ENCODE results near the gene LRRC32.
A peak's percentile ranks its signal among the peaks of the same experiment; 100 is the strongest.
"Not testable (repeated sequence)": the region's sequence is repeated elsewhere in the genome, so short reads cannot be mapped to it uniquely, and the experiment has no call there.

LRRC32 gene

DNA sequence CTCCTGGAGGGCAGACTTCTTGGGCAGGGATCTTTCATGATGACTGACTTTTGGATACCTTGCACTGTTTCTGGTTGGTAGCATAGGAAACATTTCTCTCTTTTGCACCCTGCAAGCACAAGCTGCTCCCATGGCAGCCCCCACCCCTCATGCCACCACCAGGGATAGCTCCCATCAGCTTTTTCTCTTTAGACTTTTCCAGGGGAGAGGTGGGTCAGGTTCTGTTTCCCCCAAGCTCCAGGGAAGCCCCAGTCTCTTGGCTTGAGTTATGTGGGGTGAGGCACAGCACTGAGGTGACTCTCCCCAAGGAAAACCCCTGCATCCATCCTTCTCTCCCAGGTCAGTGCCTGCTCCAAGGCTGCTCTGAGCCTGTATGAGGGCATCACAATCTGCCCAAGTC is 22.5 kb downstream of the LRRC32 start:
- no peak for DNase-seq

GRCh38 chr11:76646882-76647534 is 23.5 kb downstream of the LRRC32 start:
- DNase-seq, result no peak

- DNase-seq, result no peak
Measured at GRCh38 chr11:76644591-76644990, 26.0 kb downstream of the LRRC32 start.

GRCh38 chr11:76643711-76644110 is 26.8 kb downstream of the LRRC32 start:
- DNase-seq, result not testable (repeated sequence)

DNA sequence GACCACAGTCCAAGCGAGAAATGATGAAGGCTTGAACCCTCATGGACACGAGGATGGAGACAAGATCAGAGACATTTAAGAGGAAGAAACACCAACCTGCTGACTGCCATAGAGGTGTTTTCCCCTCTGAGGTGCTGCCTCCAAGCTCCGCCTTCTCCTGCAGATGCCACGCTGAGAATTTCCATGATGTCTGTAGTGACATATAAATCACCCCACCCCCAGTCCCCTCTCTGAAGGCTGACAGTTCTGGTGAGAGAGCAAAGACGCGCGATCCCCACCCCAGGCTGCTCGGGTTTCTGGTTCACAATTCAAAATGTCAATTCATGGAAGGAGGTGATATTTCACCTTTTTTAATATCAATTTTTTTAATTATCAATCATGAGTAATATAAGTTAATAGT is 28.2 kb downstream of the LRRC32 start:
- no peak for DNase-seq

GRCh38 chr11:76641905-76642304 is 28.6 kb downstream of the LRRC32 start:
- DNase-seq, result no peak

- no peak for DNase-seq
Measured at GRCh38 chr11:76640501-76640900, 30.0 kb downstream of the LRRC32 start.

- DNase-seq, result no peak
Measured at GRCh38 chr11:76639621-76640020, 30.9 kb downstream of the LRRC32 start.

GRCh38 chr11:76638270-76639197 is 32.0 kb downstream of the LRRC32 start:
- no peak for DNase-seq

GRCh38 chr11:76637491-76638269 is 32.9 kb downstream of the LRRC32 start:
- no peak for DNase-seq

DNA sequence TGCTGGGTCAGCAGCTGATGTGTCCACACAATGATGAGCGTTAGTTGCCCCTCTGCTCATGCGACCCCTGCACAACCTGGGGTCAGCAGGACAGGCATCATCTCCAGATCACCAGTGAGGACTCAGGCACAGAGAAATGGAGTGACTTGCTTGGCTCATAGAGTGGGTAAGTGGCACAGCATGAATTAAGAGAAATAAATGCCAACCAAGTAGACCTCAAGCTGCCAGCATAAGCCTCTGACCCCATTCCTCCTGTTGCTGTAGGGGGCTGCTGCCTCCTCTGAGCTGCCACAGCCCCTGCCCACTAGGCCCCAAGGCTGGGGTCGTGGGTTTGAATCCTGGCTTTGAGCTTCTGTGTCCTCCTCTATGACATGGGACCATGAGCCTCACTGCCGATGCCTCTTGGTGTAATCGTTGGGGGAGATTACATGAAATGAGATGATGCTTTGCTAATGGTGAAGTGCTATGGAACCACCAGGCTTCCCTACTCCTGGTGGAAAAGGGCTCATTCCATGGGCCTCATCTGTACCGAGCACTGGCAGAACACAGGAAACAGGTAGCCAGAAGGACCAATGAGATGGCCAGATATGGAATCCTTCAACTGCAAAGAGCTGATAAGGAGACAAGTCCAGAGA is 33.6 kb downstream of the LRRC32 start:
- no peak for DNase-seq

DNA sequence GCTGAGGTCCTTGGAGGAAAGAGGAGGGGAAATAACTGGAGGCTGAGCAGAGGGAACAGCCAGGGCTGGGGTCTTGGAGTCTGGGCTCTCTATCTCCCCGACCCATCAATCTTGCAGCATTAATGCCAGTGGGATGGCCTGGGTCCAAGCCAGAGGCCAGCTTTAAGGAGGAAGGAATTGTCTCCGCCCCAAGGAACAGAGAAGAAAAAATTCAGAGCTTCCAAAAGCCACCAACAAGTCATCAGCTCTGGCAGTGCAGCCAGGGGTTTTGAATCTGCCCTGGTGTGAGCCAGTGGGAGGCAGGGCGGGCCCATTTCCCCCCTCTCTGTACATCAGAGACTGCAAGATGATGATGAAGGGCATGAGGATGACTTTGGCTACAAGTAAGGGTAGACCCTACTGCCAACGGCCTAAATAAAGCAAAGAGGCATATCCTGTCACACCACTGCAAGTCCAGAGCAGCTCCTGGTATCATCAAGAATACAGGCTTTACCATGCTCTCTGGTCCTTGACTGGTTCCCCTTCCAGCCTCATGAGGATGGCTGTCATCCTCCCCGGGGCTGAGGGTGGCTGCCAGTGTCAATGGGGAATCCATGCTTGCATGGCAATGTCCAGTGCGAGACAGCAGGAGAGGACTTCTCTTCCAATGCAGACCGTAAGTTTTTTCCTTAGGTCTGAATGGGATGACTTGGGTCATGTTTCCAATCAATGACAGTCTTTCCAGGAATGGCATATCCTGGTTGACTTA is 34.4 kb downstream of the LRRC32 start:
- DNase-seq, result no peak

DNA sequence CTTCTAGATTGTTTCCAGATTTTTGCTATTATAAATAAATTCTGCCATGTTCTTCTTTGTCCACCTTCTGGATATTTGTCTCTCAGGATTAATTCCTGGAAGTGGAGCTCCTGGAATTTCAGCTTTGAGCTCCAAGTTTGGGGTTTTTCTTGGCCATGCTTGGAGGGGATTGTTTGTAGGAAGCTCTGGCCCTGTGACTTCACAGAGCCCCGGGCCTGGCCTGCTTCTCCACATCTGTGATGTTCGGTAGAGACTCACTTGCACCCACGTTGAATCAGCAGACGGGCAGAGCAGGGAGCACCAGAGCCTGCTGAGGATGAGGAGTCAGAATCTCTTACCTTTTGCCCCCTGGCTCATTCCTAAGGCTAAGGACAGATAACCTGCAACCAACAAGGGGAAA is 35.7 kb downstream of the LRRC32 start:
- DNase-seq, result no peak

DNA sequence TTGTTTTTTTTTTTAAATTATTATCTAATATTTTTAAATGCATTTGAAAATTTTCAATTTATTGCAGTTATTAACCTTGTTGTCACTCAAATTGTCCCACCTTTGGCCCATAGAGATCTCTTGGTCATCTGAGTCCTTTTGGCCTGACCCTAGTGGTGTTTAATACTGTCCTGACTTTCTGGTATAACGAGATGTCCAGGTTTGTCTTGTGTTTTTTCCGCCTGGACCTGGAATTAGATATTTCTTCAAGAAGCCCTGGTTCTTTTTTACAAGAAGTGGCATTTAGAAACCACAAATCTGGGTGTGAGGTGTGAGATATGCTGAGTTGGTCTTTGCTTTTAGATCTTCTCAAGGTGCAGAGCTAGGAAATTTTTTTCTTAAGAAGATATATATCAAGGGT is 38.1 kb downstream of the LRRC32 start:
- DNase-seq, result no peak

- DNase-seq, result no peak
Measured at GRCh38 chr11:76631566-76632308, 38.8 kb downstream of the LRRC32 start.

DNA sequence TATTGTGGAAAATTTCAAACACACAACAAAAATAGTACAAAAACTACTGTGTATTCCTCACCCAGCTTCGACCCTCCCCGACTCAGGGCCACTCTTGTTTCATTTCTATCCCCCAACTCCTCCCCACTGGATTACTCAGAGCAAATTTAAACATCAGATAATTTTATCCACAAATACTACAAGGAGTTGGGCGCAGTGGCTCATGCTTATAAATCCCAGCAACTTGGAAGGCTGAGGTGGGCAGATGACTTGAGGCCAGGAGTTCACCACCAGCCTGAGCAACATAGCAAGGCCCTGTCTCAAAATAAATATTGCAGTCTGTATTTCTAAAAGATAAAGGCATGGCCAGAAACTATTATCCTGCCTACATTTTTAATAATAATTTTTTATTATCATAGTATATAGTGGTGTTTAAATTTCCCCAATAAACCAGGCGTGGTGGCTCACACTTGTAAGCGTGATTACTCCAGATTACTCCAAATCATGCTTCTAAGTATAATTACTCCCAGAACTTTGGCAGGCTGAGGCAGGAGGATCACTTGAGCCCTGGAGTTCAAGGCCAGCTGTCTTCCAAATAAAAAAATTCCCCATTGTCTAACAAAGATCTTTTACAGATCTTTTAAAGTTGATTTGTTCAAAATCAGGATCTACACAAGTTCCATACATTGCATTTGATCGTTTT is 39.8 kb downstream of the LRRC32 start:
- DNase-seq, result no peak

DNA sequence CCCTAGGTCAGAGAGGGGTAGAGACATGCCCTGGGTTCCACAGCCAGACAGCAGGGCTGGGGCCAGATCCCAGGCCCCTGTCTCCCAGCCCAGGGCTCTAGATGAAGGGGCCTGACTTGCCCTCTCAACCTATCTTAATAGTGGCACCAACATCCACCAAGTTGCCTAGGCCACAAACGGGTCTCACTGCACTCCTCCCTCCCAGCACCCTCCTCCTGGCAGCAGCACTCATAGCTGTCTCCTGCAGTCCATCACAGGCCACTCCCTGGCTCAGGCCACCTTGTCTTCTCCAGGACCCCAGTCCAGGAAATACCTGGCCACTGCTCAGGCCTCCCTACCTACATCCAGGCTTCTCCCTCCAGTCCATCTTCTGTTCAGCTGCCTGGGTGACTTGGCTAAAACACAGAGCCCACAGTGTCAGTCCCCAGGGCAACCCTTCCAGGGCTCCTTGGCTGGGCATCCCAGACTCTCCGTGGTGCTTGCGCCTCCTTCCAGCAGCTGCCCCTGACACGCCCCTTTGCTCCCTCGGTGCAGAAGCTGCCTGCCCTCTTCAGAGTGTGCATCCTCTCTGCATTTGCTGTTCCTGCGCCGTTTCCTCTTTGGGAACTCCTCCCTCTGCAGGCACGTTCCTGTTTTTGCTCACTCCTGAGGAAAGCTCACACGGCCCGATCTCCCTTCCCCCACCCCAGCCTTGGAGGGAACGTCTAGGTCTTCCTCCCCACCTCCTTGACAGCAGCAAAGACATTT is 40.5 kb downstream of the LRRC32 start:
- peak; percentile 20 for DNase-seq

DNA sequence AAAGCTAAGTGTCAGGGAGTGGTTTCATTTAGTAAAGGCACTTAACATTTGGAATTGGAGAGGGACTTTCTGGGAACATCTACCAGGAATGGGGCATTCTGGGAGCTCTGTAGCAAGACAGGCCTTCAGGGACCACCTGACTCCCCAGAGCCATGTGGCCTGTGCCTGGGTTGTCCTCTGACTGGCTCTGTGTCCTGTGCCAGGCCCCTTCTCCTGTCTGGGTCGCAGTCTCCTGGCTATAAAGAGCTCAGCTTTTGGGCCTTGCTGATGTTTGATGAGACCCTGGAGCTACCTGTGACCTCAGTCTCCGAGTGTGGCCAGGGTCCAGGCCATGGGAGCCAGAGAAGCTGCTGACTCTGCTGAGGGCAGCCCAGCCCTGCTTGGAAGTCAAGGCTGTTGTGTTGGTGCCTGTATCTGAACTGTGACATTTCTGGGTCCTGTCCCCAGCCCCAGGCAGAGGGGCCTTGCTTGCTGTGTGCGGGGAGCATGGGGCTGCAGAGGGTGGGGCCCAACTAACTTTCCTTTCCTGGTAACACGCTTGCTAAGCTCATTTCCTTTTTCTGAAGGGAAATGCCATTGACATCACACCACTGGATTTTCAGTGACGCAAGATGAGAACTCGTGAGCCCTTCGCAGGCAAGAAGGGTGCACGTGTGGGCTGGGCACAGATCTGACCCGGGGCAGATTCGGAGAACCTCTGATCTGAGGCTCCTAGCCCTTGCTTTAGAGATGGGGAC is 41.3 kb downstream of the LRRC32 start:
- DNase-seq, result peak; percentile 59

DNA sequence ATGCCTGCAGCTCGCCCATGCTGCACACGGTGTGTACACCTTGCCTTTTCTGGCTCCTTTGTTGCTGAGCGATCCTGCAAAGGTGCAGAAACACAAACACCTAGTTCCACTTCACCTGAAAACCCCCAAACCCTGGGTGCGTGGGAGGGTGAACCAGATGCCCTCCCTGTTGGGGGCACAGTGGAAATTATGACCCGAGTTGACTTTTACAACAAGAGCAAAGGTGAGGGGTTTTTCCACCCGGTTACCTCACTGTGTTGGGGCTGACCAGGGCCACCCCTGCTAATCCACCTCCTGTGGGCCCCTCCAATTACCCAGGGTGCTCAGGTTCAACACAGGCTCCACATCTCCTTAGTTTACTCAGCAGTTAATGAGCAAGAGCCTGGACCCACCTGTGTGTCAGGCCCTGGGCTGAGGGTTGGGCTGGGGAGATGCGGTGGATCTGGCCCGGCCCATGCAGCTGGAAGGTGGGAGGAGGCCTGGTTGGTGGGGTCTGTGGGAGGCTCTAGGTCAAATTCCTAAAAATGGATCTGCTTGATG is 42.1 kb downstream of the LRRC32 start:
- no peak for DNase-seq

Data from fibroblast of skin of scalp (primary cell).